ENCODE data around the gene ANKRD11.
"Not testable (repeated sequence)": the region's sequence is repeated elsewhere in the genome, so short reads cannot be mapped to it uniquely, and the experiment has no call there.

Gene ANKRD11

DNA sequence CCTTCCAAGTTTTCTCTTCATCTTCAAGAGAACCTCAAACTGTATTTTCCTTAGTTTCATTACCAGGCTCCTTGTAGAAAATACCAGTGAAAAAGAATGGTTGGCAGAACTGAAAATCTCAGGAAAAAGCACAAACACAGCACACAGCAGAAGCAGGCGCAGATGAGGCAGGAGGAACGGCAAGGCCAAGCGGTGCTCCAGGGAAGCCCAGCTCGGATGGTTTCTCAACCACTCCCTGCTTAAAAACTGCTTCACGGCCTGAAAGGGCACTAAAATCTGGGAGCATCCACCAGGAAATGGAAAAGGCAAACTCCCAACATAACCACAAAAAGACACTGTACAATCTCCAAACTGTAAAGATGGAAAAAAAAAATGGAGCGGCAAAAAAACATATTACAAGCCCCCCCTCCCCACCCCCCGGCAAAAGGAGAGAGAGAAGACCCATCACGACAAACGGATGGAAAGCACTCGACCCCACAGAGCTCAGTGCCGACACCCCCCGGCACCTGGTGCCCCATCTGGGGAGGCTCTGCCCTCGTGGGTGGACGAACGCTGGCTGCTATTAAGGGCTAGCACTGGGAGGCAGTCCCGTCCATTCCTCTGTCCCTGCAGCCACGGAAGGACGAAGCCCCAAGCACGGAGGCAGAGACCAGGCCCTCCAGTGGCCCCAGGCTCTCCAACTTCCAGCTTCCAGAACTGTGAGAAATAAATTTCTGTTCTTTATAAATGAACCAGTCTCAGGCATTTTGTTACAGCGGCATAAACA is 145.3 kb downstream of the ANKRD11 start:
- no peak for DNase-seq (ENCODE audit: low read depth)

DNA sequence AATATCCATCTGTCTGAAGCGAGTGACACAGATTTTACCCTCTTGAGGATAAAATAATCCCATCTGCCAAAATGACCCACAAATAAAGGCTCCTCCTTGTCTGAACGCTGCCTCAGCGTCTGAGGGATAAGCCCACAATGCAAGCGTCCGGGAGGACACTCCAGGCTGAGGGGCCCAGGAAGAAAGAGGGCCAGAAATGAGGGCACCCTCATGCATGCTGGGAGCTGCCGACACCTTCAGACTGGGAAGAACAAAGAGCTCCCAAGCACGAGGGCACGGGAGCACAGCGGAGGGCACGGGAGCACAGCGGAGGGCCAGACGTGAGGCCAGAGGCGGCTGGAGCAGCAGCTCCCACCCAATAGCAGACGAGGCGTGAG is 145.9 kb downstream of the ANKRD11 start:
- DNase-seq (ENCODE audit: low read depth), result no peak

DNA sequence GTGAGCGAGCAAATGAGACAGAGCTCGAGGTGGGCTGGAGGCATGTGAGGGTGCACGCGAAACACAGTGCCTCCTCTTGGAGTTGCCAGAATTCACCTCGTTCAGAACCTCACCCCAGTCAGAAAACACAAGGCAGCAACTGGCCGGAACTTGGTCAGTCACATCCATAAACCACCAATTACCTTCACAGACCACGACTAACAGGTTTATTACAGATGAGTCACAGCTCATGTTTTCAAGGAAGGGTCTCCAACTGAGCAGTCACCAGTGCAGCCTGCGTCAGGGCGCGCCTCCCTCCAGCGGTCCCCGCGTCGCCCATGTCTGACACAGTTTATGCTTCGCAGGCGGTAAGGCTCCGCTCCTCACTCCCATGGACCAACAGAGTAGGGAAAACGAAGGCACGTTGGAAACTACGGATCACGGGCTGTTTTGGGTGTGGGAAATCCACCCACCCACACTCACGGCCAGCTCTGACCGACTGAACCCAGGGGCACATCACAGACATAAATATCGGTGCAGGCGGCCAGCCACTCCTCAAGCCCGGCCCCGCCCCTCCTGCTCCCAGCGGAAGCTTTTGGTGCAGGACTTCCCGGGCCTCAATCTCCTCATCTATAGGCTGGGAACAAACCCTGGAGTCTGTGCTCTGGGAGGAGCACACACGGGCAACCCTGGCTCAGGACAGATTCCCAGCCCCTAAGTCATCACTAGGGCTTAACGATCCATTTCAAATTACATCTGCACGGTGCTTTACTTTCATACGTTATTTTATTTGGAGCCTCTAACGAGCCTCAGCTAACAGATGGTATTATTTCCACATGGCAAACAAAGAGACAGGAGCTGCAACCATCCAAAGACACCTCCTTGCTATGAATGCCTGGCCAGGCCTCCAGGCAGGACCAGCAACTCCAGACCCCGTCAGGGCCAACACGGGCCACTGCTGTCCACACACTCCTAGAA is 146.6 kb downstream of the ANKRD11 start:
- no peak for DNase-seq (ENCODE audit: low read depth)

DNA sequence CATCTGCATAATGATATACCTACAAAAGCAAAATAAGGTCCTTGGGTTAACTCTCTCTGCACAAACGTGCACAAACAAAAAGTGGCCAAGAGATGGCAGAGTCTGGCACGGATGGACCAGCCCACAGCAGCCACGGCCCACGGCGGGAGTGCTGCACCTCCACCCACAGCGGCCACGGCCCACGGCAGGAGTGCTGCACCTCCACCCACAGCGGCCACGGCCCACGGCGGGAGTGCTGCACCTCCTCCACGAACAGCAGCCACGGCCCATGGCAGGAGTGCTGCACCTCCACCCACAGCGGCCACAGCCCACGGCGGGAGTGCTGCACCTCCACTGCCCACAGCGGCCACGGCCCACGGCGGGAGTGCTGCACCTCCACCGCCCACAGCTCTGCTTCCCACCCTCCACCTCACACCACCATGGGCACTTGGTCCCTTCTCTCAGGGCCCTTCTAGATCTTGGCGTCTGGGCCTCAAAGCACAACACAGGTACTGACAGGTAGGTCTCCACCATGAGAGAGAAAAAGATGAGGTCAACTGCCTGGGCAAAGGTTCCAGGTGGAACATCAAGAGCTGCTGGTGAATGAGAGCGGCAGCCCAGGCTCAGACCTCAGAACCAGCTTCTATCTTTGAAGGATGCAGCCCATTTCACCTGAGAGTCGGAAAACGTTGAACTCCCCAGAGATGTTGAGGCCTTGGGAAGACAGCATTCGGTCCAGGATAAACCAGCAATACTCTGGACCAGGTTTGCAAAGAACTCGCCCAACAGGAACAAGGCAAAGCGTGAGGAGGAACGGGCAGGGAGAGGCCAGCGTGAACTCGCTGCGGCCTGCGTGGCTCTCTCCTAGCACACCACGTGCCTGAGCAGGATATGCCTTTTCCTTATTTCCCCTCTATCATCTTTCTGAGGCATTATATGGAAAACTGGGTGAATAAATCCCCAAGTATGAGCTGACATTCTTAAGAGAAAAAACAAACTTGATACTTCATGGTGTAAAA is 148.4 kb downstream of the ANKRD11 start:
- no peak for DNase-seq (ENCODE audit: low read depth)

DNA sequence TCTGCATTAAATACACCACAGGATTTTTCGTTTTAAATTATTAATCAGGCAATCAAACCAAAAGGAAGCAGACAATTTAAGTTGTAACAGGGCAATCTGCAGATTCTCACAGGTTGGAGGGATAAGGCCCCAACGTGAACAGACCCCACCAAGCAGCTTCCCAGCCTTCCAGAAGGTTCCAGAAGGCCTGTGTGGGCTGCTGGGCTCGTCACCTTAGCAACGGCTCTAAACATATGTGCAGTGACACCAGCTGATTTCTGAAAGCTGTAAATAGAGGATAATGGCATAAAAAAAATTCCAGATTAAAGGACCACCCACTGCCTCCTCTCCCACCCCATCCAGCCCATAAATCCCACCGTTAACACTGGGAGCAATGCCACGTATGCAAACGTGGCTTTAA is 149.1 kb downstream of the ANKRD11 start:
- no peak for DNase-seq (ENCODE audit: low read depth)

DNA sequence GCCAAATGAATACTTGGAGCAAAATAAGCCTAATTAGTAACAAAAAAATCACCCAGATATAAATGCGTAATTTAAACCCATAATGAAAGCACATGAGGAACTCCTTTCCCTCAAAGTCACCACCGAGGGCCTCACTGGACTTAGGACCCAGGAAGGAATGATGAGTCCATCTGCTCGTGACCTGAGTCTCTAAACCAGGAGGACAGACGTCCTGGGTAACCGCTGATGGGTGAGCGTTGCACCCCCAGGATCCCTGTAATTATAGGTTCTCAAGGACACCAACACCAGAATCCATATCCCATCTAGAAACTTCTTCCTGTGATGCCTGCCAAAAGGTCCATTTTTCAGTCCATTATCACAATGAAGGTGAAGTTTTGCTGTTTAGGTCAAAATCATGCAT is 151.5 kb downstream of the ANKRD11 start:
- no peak for DNase-seq (ENCODE audit: low read depth)

DNA sequence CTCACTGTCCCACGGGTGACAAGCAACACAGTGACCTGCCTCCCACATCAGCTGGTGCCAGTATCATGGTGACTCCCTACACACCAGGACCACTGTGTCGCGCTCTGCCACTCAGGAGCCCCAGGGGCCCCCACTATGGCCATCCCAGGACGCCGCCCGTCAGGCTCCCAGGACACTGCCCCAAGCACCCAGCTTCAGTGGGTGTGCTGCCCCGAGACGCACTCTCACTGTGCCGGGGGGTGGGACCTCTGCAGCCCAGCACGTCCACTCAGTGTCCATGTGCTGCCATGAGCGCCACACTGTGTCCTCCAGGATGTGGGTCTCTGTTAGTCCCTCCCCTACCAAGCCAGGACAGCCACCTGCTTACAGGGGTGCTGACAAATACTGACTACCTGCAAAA is 152.4 kb downstream of the ANKRD11 start:
- no peak for DNase-seq (ENCODE audit: low read depth)

DNA sequence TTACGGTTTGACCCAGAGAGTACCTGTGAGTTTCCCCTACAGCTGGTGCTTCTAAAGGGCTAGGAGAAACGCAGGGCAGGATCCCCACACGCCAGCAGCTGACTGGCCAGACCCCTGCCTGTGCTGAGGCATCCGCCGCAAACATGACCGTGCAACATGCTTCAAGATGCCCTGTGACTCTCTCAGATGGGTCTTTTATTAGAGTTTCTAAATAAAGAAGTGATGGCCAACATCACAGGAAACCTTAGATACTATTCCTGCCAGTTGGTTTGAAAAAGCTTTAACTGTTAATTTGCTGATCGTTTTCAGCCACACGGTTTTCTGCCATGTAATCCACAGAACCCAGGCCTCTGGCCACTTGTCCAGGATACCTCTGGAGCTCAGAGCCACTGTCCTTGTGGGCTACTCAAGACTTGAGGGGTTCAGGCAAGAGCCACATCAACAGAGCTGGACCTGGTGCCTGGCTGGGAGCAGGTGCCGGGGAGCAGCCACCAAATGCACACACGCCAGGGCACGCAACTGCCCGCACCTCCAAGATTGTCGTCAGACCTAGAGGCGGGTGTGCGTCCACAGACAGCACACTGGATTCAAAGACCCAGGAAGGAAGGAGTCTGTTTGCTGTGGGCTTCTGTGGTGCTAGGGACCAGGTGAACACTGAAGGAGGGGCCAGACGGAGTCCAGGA is 154.4 kb downstream of the ANKRD11 start:
- no peak for DNase-seq (ENCODE audit: low read depth)

DNA sequence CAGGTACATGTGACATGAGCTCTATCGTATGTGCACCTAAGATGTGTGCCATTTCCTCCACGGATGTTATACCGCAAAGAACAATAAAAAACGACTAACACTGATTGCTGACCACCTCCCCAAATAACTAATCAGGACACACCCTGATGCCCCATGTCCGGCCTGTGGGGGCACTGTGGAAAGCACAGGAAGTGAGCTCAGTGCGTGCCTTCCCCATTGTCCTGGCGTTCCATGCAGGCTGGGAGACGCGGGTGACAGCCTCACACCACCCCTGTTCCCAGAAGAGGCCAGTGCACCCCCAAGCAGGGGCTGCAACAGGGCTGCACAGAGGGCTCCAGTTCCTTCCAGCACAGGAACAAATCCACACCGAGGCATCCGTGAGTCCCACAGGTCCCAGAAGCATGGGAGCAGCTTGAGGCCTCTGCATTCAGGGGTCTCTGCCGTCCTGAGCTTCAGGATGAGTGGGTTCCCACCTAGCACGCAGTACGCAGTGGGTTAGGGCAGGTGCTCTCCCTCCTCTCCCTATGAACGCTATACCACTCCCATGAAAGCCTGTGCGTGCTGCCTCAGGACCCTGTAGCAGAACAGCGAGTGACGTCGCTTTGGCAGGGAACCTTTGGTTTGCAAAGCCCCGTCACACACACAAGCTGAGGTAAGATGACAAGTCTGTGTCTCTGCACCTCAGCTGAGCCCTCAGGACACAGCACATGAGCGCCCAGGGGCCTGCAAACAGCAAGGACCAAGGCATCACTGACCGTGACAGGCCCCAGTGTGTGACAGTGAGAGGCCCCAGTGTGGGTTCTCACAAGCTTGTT is 155.2 kb downstream of the ANKRD11 start:
- DNase-seq (ENCODE audit: low read depth), result no peak

DNA sequence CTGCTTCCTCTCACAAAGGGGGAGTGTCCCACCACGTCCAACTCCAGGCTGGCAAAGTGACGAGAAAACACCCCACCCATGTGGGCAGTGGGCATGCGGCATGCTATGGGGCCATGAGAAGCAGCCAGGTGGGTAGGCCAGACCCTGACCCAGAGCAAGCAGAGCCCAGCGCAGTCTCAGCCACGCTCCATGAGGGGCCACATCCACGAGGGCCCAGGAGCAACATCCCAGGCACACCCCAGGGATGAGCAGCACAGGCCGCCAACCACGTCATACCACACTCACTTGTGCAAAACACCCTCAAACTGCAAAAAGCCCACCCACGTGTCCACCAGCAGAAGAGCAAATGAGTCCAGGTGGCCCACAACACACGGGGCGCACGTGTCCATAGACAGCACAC is 155.9 kb downstream of the ANKRD11 start:
- no peak for DNase-seq (ENCODE audit: low read depth)

DNA sequence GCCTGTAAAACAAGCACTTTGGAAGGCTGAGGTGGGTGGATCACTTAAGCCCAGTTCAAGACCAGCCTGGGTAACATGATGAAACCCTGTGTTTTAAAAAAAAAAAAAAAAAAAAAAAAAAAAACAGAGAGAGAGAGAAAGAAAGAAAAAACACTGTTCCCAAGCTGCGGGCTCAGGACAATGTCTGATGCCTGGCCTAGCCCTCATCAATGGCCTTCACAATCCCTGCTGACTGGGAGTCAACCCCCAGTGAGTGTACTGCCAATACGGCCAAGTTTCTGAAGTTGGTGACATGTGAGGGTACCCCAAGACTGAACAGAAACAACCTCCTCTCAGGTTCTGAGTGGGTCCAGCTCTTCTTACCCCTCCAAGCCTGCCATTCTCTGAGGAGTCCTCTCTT is 156.3 kb downstream of the ANKRD11 start:
- DNase-seq (ENCODE audit: low read depth), result no peak

DNA sequence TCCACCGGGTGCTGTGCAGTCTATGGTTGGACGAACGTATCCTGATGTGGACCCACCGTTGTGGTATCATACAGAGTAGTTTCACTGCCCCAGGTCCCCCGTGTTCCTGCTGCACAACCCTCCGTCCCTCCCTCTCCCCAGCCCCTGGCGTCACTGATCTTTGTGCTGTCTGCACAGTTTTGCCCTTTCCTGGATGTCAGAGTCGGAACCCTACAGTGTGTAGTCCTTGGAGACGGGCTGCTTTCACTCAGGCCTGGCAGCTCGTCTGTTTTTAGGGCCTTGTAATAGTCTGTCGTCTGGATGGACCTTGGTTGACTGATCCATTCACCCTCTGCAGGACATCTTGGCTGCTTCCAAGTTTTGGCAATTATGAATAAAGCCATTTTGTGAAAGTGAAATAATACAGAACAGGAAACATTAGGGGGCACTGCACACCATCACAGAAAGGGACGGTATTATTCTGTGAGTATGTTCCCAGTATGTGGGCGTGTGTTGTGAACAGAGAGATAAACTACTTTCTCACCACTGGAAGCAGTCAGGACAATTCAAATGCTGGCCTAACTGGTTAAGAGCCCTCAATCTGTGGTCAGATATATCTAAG is 156.9 kb downstream of the ANKRD11 start:
- DNase-seq (ENCODE audit: low read depth), result not testable (repeated sequence)

DNA sequence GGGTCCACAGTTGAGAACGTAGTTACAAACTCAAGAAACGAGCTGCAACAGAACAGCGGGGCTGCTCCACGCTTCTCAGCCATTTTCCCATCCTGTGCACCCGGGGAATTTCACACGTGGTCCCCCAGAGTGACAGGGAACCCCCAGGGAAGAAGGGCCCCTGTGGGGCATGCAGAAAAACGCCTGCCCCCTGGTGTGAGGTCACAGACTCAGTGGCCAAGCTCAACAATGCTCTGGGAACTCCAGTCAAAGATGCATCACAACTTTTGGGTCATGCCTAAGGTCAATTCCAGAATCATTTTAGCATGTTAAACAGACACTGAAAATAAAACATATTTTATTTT is 157.5 kb downstream of the ANKRD11 start:
- no peak for DNase-seq (ENCODE audit: low read depth)

DNA sequence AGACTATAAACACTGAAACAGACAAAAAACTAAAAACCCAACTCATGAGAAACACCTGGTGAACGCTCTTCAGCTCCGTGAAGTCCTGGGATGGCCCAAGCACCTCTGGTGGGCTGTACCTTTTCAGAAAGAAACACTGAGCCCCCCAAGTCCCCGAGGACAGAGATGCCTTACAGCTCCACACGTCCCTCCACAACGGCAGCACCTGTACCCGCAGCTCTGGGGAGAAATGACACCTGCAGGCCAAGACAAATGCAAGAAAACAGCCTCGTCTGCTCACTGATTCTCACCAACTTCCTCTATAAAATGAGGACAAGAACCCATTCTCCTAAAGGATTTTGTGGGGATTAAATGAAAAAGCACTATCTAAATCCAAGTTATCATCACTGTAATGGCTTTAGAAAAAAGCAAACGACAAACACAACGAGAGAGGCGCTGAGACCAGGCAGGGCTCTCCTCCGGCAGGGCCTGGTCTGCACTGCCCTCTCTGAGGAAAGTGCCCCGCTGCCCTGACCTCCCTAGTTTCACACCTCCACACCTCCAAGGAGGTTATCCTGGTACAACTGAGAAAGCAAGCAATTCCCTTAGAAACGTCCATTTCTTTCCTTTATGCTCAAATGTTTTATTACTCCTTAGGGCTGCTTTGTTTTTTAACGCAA is 158.0 kb downstream of the ANKRD11 start:
- DNase-seq (ENCODE audit: low read depth), result no peak

DNA sequence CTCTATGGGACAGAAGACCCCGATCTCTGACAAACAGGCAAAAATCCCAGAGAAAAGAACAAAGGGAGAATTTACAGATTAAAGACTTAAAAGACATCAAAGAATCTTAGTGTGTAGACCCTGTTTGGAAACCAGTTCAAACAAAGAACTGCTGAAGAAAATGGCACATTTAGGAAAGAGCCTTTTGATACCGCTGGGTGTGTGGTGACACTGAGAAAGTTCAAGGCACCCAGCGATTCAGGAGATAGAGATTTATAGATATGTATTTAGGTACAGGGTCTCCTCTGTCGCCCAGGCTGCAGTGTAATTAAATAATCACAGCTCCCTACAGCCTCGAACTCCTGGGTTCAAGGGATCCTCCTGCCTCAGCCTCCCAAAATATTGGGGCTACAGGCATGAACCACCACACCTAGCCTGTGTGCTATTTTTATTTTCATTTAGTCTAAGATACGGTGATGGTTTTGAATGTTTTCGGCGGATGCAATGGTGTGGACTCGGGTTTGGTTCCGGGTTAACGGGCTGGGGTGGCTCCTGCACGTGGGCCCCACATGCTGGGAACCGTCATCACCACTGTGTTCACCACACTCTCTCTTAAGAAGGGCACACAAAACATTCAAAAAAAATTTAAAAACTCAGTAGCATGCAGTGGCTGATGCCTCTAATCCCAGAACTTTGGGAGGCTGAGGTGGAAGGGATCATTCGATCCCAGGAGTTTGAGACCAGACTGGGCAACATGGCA is 158.8 kb downstream of the ANKRD11 start:
- no peak for DNase-seq (ENCODE audit: low read depth)

DNA sequence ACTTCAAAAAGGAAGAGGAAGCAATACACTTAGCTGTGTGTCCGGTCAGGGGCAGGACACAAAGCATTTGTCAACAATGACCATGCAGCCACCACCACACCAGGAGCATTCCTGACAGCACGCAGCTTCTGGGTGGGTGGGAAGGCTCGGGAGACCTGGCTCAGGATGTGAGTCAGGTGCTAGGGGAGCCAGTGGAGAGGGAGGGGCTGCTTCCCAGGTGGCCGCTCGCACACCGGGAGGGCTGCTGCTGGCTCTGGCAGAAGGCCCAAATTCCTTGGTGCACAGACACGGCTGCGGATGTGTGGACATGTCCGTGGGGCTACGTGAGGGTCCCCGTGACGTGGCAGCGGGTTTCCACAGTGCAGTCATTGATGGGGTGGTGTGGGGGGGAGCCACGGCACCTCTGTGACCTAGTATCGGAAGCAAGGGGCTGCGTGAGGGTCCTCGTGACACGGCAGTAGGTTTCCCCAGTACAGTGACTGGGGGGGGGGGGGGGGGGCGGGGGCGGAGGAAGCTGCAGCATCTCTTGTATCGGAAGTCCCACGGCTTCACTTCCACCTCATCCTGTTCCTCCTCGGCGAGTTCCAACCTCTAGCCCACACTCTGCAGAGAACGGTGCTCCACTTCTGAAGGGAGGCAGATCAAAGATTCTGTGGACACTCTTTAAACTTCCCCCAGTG is 160.0 kb downstream of the ANKRD11 start:
- no peak for DNase-seq (ENCODE audit: low read depth)

DNA sequence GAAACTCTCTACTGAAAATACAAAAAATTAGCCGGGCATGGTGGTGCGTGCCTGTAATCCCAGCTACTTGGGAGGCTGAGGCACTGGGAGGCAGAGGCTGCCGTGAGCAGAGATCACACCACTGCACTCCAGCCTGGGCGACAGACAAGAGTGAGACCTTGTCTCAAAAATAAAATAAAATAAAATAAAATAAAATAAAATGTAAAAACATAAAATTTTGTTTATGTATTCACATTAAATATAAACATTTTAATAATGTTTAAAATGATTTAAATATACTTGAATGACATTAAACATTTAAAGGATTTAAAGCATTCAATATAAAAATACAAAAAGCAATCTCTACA is 160.6 kb downstream of the ANKRD11 start:
- DNase-seq (ENCODE audit: low read depth), result not testable (repeated sequence)

Data from stimulated activated CD8-positive, alpha-beta memory T cell treated with anti-CD3 and anti-CD28 coated beads, Interleukin-12 subunit alpha, Interleukin-12 subunit beta, amount 100 ng/mL, for 4 hours (primary cell).